GM19328 (cell line): ENCODE measurements around the gene AS3MT.
"Not testable (repeated sequence)": the region's sequence is repeated elsewhere in the genome, so short reads cannot be mapped to it uniquely, and the experiment has no call there.

Source experiments
- ATAC-seq: cut with Tn5 transposase; IDR thresholded peaks from one replicate; pipeline ENCODE4 v1.9.1; 2021; ENCODE audit warnings: mild to moderate bottlenecking, moderate library complexity; ENCODE audit not compliant: unreplicated experiment

Gene AS3MT

DNA sequence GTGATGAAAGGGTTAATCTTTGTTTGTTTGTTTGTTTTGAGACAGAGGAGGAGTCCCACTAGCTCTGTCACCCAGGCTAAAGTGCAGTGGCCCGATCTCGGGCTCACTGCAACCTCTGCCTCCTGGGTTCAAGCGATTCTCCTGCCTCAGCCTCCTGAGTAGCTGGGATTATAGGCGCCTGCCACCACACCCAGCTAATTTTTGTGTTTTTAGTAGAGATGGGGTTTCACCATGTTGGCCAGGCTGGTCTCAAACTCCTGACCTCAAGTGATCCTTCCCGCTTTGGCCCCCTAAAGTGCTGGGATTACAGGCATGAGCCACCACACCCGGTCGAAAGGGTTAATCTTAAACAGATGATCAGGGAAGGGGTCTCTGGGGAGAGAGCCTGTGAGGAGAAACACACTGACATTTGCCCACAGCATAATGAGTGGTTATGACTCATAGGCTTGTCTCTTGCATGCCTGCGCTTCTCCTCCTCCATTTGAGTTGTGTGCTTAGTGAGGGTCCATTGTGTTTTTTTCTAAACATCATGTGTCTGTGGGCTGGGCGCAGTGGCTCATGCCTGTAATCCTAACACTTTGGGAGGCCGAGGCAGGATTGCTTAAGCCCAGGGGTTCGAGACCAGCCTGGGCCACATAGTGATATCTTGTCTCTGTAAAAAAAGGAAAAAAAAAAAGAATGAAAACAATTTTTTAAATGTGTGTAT, 13.4 kb upstream of the AS3MT start:
- ATAC-seq: not testable (repeated sequence)

DNA sequence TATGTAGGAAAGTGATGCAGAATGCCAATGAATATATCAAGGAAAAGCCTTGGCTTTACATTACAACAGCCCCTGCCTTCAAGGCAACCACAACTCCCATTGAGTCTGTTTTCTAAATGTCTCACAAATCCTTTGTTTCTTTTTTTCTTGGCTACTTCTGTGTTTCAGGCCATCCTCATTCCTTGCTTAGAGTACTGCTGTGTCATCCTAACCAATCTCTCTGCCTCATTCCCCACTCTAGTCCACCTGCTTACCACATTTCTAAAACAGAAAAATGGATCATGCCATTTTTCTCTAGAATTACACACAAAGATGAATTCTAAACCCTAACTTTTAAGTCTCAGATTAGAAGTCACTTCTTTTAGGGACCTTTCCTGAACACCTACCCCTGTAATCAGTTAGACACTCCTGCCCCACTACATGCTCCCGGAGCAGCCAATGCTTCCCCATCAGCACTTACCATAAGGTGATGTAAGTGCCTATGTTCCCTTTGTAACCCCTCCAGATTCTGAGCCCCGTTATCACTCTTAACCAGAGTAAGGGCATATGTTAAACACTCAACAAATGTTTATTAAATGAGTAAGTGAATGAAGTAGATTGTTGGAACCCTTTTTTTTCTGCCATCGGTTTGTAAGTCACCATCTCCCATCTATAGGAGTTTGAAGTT, 12.4 kb upstream of the AS3MT start:
- ATAC-seq: no peak

DNA sequence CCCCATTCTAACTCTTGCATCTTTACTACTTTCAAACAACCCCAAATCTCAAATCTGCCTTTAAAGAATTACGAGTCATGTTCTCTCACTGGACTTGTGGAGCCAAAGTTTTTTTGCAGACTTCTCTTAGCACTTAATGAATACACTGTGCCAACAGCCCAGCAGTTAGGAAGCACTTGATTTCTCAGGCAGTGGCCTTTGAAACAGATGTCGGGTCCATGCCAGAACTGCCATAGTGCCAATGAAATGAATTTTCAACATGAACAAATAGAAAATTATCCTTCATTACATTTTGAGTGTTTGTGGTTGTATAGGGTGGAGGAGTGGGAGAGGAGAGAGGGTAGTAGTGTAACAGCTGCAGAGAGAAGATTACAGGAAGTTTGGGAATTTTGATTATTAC, 9.4 kb upstream of the AS3MT start:
- no peak for ATAC-seq

DNA sequence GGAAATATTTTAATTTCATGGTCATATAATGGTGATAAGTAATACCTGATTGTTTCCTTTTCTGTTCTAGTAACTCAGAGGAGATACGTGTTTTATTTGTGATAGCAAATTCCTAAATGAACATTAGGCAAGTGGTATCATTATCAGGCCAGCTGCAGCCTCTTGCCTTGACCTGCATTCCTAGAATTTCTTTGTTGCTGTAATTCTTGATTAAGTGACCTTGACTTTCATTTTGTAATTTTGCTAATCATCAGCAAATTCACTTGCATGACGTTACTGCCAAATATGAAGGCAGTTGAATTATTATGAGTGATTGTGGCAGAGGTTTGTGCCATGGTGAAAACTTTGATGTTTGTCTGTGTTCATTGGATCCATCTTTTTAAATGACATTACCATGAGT, 5.6 kb upstream of the AS3MT start:
- ATAC-seq: no peak

DNA sequence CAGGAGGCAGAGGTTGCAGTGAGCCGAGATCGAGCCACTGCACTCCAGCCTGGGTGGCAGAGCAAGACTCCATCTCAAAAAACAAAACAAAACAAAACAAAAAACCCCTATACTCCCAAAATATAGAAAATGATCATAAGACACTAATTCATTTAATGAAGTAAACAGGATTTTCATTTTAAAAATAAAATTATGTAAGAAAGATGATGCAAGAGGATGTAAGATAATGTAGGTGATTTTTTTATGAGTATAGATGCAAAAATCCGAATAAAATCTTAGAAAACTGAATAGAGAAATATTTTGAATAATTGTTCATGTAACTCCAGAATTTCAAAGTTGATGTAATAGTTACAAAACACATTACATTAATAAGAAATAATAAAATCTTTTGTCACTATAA, 3.6 kb upstream of the AS3MT start:
- ATAC-seq: no peak

DNA sequence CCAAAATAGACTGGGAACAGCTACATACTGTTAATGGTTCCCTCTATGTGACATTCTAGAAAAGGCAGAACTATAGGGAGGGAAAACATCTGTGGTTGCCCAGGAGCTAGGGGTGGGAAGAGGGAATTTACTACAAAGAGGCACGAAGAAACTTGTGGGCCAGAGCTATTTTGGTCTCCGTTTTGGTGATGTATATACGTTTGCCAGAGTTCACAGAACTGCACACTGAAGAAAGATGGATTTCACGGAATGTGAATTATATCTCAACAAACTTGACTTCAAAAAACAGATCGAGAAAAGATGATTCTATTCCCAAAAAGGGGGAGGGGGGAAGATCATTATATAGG, 386 bp upstream of the AS3MT start:
- ATAC-seq: no peak

DNA sequence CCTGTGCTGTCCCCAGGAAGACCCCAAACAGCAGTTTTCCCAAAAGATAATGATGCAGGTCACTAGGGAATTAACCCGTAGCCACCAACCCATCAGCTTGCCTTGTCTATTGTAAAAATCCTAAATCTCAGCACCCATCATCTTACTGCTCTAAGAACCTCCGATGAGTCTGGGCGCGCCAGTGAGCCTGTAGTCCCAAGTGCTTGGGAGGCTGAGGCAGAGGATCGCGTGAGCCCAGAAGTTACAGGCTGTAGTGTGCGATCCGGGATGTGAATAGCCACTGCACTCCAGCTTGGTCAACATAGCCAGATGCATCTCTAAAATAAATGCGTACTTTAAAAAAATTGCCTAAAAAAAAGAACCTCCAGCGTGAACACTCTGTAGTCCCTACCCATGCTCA, 951 bp downstream of the AS3MT start:
- ATAC-seq: no peak

DNA sequence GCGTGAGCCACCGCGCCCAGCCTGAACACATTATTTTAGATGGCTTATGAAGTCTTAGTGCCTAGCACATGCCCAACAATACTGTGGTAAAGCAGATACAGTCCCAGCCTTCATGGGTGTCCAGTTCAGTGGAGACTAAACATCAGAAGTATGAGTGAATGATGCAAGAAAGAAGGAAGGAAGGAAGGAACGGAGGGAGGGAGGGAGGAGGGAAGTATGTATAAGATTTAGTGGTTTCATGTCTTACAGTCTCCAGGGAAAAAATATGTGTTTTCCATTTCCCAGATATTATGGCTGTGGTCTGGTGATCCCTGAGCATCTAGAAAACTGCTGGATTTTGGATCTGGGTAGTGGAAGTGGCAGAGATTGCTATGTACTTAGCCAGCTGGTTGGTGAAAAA, 2.9 kb downstream of the AS3MT start:
- ATAC-seq: no peak

DNA sequence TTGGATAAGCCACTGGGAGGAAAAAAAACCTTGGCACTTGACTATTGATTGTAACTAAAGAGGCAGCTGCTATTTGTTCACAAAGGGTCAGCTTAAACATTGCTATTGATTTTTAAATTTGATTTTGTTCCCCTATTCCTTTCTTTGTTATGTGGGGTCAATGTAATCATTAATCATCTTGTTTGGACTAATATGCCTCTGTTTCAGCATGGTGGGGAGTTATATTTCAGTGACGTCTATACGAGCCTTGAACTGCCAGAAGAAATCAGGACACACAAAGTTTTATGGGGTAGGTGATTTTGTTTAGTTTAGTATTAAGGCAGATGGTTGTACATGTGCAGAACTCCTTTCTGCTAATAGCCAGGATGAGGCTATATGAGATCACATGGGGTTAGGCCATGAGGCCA, 7.5 kb downstream of the AS3MT start:
- ATAC-seq: no peak

DNA sequence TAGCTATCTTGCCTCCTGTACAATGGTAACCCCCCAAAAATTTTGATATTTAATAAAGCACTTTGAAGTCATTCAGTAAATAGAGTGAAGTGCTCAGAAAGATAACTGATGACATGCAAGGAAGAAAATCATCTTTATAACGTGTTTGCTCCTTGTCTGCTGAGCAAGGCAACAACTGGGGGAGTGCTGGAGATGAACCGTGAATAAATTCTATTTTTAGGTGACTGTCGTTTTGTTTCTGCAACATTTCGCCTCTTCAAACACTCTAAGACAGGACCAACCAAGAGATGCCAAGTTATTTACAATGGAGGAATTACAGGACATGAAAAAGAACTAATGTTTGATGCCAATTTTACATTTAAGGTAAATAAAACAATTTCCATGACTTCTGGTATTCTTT, 9.4 kb downstream of the AS3MT start:
- no peak for ATAC-seq

DNA sequence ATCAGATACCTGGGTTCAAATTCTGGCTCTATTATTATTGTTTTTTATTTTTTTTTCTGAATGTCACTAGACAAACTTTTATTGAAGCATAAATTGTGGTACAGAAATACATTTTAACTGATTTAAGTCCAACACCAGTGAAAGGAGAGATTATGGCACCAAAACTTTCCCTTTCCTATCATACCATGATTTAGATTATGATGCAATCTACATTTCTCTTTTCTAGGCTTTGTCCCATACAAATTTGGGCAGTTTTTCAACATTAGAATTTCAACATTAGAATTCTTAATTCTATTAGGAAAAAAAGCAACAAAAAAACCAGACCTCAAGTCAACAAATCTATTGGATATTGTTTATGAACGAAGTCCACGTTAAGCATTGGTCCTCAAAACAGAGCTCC, 11.0 kb downstream of the AS3MT start:
- no peak for ATAC-seq

DNA sequence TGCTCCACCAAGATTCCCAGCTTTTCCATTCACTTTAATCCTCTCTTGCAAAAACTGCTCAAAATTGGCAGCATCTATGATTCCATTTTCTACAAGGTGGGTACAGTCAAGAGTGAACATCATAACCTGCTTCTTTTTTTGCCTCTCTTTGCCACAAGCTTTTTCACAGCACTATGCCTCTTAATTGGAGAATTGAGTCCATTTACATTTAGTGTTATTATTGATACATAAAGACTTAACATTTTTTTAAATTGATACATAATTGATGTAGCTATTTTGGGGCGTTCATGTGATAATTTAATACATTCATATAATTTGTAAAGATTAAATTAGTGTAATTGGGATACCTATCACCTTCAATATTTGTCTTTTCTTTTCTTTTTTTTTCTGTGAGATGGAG, 18.8 kb downstream of the AS3MT start:
- no peak for ATAC-seq

DNA sequence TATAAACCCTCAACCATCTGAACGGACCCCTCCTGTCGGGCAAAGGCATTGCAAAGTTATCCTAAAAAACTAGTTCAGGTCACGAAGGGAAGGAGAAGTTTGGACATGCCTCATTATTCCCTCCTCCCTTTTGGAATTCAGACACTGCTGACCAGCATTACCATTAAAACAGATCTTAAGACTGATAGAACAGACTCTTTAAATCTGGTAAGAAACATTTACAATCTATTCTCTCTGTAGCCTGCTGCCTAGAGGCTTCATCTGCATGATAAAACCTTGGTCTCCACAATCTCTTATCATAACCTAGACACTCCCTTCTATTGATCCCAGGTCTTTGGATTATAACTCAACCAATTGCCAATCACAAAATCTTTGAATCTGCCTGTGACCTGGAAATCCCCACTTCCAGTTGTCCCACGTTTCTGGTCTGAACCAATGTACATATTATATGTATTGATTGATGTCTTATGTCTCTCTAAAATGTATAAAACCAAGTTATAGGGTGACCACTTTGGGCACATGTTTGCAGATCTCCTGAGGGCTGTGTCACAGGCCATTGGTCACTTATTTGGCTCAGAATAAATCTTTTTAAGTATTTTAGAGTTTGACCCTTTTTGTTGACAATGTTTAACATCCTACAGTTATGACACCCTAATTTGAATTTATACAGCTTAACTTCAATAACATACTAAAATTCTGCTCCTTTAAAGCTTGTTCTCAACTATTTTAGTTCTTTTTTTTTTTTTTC, 25.4 kb downstream of the AS3MT start:
- ATAC-seq: no peak

DNA sequence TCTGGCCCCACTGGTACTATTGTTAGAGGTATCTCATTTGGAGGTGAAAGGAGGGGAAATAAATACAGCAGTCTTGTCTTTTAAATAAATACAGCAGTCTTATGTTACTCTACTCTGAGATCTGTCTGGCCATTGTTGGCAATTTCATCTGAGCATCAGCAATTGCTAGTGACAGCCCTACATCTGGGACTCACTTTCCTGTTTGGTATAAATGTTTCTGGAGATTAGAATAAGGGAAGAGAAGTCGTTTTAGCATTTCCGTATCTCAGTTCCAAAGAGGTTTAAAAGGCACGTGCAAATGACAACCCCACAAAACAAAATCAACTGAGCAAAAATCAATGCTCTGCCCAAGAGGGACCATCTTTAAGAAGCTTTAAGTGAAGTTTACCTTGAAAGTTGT, 30.7 kb downstream of the AS3MT start:
- no peak for ATAC-seq

DNA sequence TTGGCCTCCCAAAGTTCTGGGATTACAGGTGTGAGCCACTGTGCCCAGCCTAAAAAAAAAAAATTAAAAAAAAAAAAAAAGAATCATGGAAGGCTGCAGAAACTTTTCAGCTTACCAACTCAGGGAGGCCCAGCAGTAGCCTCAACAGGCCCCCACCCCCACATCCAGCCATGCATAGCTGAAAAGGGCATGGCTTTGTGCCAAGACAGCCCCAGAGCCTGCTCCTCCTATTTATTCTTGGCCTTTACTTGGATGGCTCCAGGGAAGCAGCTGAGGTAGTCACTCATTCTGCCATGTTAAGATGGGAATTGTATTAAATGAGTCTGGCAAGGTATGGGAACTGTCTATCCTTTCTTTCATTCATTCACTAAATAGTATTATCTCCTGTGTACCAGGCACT, 35.1 kb downstream of the AS3MT start:
- no peak for ATAC-seq

DNA sequence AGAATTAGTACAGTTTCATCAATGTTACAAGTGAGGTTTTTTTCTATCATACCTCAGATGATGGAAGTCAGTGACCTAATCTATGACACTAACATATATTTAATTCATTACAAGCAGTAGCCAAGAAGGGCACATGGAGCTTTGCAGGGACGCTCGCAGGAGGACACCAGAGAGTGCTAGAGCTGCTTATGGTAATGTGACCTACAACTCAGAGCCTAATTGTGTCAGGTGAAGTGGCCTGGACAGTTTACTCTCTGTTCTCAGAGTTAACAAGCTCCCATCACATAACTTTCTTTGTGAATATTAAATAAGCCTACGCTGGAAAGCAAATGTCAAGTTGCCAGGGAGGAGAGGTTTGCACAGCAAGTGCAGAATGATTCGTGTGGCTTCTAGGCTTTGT, 37.2 kb downstream of the AS3MT start:
- ATAC-seq: no peak

DNA sequence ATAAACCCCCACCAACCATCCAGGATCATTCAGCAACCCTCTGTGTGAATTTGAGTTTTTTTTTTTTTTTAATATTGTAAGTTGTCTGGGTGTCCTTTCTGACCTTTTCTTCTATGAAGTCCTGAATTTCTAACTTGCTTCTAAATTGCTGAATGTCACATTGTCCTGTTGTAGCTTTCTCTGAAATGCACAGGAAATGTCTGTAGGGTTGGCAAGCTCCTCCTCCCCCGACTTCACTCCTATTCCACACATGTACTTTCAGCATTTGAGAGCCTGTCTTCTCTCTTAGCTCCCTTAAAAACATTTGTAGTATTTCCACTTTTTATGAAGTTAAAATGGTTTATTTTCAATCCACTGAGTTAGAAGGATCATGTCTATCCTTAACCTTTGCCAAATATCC, 45.5 kb downstream of the AS3MT start:
- ATAC-seq: no peak

DNA sequence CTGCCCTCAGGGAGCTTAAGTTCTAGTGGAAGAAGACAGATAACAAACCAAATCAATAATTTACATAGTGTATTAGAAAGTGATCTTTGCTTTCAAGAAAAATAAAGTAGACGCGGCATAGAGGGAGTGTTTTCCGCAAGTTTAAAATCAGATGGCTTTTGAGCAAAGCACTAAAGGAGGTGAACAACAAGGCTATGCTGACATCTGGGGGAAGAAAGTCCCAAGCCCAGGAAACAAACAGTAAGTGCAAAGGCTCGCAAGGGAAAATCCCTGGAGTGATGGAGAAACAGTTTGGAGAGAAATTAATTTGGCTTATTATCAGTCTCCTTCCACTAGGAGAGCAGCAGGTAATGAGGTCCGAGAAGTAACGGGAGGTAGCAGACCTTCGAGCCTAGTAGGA, 46.9 kb downstream of the AS3MT start:
- ATAC-seq: no peak

DNA sequence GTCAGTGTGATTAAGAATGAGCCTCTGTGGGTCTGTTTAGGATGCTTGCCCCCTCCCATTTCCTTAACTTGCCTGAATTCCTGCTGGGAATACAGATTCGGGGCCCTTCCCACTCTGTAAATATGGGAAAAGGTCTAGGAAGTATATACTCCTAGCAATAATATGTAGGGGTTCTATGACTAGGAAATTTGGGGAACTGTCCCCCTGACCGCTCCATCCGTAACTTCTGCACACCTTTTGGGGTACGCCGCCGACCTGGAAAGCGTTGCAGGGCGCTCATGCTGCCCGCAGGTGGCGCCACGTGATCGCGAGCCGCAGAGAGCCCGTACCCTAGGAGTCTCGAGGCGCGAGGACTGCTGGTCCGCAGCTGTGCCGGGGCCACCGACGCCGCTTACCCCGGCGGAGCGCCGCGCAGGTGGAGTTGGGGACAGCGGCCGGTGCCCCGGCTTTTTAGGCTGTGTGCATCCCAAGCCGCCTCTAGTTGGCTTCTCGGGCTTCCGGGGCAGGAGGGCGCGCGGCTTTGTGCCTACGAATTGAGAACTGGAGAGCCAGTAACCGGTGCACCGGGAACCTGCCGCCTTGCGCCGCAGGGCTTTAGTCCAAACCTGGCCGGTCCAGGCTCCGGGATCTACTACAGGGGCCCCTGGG, 48.2 kb downstream of the AS3MT start:
- ATAC-seq: no peak

DNA sequence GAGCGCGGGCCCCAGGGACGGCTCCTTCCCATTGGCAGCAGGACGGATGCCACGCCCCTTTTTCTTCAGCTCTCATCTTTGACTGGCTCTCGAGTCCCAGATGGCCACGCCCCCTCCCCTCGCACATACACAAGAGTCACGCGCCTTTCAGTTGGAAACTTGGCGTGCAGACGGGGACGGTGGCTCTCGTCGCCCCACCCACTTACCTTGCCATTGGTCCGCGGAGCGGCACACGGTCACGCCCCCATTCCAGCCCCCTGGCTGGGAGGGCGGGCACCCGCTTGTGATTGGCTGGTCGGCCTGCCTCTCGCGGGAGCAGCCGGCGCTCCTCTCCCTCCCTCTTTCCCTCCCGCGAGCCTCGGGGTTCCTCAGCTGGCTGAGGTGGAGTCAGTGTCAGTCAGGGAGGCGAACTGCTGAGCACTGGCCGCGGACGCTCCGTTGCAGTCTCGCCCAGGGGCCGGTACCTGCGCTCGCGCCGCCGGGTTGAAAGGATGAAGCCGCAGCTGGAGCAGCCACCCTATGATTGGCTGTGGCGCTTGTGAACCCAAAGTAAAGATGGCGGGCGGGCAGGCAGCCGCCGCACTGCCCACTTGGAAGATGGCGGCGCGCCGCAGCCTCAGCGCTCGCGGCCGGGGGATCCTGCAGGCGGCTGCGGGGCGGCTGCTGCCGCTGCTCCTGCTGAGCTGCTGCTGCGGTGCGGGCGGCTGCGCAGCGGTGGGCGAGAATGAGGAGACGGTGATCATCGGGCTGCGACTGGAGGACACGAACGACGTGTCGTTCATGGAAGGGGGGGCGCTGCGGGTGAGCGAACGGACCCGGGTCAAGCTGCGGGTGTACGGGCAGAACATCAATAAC, 48.9 kb downstream of the AS3MT start, which contains the start of gene CNNM2:
Gene CNNM2 (plus strand): TSS at position 333 of the 855 bp plus-strand sequence. CDS start 187 bp downstream, at position 520.
- peak; percentile 90 for ATAC-seq

DNA sequence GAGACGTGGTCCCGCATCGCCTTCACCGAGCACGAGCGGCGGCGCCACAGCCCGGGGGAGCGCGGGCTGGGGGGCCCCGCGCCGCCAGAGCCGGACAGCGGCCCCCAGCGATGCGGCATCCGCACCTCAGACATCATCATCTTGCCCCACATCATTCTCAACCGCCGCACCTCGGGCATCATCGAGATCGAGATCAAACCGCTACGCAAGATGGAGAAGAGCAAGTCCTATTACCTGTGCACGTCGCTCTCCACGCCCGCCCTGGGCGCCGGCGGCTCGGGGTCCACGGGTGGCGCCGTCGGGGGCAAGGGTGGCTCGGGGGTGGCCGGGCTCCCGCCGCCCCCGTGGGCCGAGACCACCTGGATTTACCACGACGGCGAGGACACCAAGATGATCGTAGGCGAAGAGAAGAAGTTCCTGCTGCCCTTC, 49.6 kb downstream of the AS3MT start:
- peak; percentile 0 for ATAC-seq
